Right renal pelvis (tissue), 4 donors: ENCODE measurements around the gene SFMBT2. TPM values are rescaled to one million over a fixed set of nuclear protein-coding genes. Genes with fewer than 3 reads are reported as not detected.

Experiments used
- DNase-seq, 4 donors: peaks; one replicate each; pipeline ENCODE4 v3.0.0-alpha.2; 2013; ENCODE audit warnings: low read depth in 4 of 4, low spot score in 3 of 4, missing footprints in 1 of 4
- polyA plus RNA-seq, 4 donors: library from polyadenylated mRNA; unstranded; fragments of 120-200 nt; gene quantifications; one replicate each; pipeline ENCODE4 v1.2.1, GENCODE V29; 2013; ENCODE audit not compliant: insufficient read length in 4 of 4

Gene SFMBT2
- polyA plus RNA-seq, 4 donors, result 6.4 to 7.6 (median 6.8) TPM

DNA sequence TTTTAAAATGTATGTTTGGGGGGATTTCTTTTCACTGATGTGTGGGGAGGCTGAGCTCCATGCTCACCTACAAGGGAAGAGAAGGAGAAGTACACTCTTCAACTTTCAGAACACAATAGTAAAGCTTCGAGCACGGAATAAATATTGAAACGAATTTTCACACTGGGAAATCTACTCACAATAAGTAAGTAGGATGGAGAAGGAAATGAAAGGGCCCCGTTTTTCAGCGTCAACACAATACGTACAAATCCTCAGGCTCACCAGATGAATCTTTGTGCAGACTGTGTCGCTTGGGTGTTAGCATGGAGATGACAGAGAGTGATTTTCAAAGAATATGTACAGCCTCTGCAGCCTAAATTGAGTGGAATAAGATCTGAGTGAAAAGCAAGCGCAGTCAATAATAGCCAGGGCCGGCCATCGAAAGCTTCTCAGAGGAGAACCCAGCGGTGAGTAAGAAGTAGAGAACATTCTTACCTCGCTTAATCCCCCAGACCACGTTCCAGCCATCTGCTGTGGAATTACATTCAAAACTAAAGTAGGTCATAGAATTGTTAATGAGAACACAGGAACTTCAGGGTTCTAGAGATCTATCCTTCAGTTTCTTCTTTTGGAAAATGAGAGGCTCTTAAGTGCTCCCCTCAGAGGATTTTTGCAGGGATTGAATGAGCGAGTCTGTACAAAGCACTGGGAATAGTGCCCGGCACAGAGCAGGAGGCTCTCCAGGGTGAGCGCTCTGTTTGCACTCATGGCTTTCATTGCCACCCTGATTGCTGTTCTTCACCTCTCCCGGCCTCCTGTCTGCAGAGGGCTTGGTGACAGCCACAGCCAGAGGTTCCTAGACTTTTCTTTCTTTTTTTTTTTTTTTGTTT is 292.8 kb downstream of the SFMBT2 start:
- DNase-seq, result no peak

DNA sequence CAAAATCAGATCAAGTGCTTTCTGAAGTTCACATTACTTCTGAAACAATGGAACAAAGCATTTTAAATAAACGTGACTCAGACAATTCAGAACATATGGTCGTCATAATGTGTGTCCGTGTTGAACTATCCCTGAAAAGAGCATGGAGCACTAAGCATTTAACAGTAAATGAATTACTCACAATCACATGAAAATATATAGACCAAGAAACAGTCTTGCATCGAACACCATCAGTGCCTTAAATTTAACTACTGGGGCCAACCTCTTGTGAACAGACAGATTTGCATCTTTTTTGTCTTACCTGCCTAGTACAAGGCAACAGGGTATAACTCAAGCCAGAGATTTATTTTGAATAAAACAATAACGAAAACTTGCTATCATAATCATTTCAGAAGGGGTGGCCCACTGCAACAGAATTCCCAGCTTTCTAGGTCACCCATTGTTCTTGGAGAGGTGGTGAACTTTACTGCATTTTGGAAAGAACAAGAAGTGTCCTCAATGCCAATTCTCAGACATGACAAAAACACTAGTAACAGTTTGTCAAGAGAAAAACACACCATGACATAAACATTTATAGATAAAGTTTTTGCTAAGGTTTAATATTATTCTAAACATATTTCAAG is 293.5 kb downstream of the SFMBT2 start:
- no peak for DNase-seq

DNA sequence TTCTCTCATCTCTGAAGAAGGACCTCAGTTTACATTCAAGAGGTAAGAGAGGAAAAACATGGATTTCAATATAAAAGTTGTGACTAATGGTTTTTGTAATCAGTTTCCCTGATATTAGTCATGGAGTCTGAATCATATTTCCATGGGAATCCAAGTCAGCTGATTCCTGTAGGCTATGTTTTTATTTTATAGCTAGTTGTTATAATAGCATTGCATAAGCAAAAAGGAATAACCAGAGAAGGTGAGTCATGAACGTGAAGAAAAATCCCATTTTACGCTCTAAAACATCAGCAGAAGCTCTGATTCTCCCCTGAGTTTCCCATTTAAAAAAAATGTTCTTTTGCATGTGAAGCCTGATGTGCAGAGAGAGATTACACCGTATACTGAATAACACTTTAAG is 299.3 kb downstream of the SFMBT2 start:
- DNase-seq, result no peak

DNA sequence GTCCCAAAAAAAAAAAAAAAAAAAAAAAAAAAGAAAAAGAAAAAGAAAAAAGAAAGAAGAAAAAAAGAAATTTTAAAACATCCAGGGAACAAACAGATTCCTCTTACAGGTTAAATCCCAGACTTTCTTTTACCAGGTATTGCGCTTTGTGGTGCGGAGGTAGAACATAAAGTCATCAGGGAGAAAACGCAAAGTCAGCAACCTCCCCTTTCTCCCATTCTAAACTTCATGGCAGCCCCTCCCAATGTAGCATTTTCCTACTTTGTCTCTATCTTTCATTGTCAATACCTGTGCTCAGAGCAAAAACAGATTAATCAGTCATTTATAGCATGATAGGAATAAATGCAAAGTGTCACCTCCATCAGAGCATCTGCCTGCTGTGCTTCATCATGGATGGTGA is 299.7 kb downstream of the SFMBT2 start:
- no peak for DNase-seq
